A204.1 (cell line): Measurements from ENCODE around the gene ANO1.
"Not testable (repeated sequence)": the region's sequence is repeated elsewhere in the genome, so short reads cannot be mapped to it uniquely, and the experiment has no call there.

Source experiments
- FAIRE-seq: peaks from 2 replicates; lab custom pipeline; 2012; peaks lifted over from hg19 to GRCh38; lab: Jason Lieb, UNC

The ANO1 gene

GRCh38 chr11:70212227-70212811 is 134.2 kb downstream of the ANO1 start:
- FAIRE-seq, result no peak

- not testable (repeated sequence) for FAIRE-seq
Observed at GRCh38 chr11:70217388-70217787, 139.3 kb downstream of the ANO1 start.

- not testable (repeated sequence) for FAIRE-seq
Observed at GRCh38 chr11:70218076-70218475, 140.0 kb downstream of the ANO1 start.

- no peak for FAIRE-seq
Observed at GRCh38 chr11:70220136-70220535, 142.0 kb downstream of the ANO1 start.

- no peak for FAIRE-seq
Observed at GRCh38 chr11:70220920-70221319, 142.8 kb downstream of the ANO1 start.

- FAIRE-seq, result no peak
Observed at GRCh38 chr11:70225681-70226177, 147.6 kb downstream of the ANO1 start.

GRCh38 chr11:70226183-70226582 is 148.1 kb downstream of the ANO1 start:
- FAIRE-seq, result no peak

- FAIRE-seq, result no peak
Observed at GRCh38 chr11:70226967-70227366, 148.8 kb downstream of the ANO1 start.

- no peak for FAIRE-seq
Observed at GRCh38 chr11:70229737-70230136, 151.6 kb downstream of the ANO1 start.

- no peak for FAIRE-seq
Observed at GRCh38 chr11:70230151-70230839, 152.2 kb downstream of the ANO1 start.

- FAIRE-seq, result no peak
Observed at GRCh38 chr11:70230840-70231710, 153.0 kb downstream of the ANO1 start.

- no peak for FAIRE-seq
Observed at GRCh38 chr11:70233034-70233433, 154.9 kb downstream of the ANO1 start.

- no peak for FAIRE-seq
Observed at GRCh38 chr11:70233511-70233934, 155.4 kb downstream of the ANO1 start.

- no peak for FAIRE-seq
Observed at GRCh38 chr11:70233962-70234361, 155.8 kb downstream of the ANO1 start.
